HG03060 (cell line): ENCODE results near the gene RBM6.
"Not testable (repeated sequence)": the region's sequence is repeated elsewhere in the genome, so short reads cannot be mapped to it uniquely, and the experiment has no call there.

ENCODE experiments used
- ATAC-seq: cut with Tn5 transposase; IDR thresholded peaks from one replicate; pipeline ENCODE4 v1.9.1; 2021; ENCODE audit warnings: low read depth, moderate number of reproducible peaks; ENCODE audit not compliant: unreplicated experiment

Gene RBM6

DNA sequence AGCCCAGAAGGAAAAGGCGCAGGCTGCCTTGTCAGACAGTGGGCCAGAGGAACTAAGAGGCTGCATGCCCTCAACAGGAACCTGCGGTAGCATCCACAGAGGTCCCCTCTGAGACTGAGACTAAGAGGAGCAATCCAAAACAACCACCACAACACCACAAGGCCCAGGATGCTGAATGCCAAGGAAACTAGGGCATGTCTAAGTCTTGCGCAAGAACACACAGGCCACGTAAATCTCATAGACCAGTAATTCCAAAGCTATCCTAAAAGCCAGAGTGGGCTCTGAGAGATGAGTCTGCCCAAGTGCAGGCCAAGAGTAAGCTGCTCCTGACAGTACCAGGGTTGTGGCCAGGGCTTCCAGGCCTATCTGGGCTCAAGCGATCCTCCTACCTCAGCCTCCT is 23.3 kb upstream of the RBM6 start:
- ATAC-seq, result no peak

DNA sequence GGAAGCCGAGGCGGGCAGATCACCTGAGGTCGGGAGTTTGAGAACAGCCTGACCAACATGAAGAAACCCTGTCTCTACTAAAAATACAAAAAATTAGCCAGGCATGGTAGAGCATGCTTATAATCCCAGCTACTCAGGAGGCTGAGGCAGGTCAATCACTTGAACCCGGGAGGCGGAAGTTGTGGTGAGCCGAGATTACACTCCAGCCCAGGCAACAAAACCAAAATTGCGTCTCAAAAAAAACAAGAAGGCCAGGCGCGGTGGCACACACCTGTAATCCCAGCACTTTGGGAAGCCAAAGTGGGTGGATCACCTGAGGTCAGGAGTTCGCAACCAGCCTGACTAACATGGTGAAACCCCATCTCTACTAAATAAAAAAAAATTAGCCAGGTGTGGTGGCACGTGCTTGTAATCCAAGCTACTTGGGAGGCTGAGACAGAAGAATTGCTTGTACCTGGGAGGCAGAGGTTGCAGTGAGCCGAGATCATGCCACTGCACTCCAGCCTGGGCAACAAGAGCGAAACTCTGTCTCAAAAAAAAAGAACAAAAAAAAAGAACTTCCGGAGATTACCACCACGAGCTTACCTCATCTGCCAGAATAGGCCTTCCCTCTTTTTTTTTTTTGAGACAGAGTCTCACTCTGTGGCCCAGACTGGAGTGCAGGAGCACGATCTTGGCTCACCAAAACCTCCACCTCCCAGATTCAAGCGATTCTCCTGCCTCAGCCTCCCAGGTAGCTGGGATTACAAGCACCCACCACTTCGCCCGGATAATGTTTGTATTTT is 22.0 kb upstream of the RBM6 start:
- ATAC-seq, result not testable (repeated sequence)

DNA sequence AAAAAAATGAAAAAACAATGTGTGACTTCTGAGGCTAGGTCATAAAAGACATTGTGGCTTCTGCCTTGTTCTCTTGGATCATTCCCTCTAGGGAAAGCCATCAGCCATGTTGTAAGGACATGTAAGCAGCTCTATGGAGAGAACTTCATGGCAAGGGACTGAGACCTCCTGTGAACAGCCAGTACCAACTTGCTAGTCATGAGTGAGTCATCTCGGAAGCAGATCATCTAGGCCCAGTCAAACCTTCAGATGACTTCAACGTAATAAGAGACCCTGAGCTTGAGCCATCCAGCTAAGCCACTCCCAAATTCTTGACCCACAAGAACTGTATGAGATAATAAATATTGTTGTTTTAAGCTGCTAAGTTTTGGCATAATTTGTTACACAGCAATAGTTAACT is 15.3 kb upstream of the RBM6 start:
- ATAC-seq, result no peak

DNA sequence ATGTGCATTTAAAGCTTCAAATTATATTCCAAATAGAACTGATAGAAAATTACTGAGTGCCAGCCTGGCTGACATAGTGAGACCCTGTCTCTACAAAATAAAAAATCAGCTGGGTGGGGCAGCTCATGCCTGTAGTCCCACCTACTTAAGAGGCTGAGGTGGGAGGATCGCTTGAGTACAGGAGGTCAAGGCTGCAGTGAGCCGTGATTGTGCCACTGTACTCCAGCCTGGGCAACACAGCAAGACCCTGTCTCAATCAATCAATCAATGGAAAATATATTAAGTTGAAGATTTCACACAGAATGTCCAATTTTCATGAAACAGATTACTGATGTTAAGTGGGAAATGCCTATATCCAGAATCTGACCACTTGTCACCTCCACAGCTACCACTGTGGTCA is 14.5 kb upstream of the RBM6 start:
- ATAC-seq, result no peak

DNA sequence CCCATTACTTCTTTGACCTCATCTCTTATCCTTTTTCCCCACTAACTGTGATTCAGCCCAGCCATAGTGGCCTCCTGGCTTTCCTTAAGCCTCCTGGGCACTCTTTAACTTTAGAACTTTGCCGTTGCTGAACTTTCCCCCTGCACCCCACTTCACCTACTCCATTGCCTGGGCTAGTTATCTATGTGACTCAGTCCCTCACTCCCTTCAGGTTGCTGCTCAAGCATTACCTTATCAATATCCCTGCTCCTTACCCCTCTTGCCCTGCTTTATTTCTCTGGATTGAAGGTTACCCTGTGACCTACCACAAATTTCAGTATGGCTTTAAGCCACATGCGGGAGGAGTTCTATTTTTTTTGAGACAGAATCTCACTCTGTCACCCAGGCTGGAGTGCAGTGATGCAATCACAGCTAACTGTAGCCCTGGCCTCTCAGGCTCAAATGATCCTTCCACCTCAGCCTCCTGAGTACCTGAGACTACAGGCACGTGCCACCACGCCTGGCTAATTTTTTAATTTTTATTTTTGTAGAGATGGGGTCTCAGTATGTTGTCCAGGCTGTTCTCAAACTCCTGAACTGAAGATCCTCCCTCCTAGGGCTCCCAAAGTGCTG is 13.7 kb upstream of the RBM6 start:
- ATAC-seq, result no peak

DNA sequence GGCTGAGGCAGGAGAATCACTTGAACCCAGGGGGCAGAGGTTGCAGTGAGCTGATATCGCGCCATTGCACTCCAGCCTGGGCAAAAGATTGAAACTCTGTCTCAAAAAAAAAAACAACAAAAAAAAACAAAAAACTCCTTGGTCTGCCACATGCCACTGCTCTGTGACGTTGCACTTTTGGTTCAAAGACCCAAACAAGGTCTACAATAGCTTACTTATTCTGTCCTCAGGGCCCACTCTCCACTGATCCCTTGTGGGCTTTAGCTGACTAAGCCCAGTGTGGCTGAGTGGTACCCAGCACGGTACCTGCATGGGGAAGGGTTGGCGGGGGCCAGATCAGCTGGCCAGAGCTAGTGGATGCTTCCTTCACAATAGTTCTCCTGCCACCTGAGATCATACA is 12.2 kb upstream of the RBM6 start:
- no peak for ATAC-seq

DNA sequence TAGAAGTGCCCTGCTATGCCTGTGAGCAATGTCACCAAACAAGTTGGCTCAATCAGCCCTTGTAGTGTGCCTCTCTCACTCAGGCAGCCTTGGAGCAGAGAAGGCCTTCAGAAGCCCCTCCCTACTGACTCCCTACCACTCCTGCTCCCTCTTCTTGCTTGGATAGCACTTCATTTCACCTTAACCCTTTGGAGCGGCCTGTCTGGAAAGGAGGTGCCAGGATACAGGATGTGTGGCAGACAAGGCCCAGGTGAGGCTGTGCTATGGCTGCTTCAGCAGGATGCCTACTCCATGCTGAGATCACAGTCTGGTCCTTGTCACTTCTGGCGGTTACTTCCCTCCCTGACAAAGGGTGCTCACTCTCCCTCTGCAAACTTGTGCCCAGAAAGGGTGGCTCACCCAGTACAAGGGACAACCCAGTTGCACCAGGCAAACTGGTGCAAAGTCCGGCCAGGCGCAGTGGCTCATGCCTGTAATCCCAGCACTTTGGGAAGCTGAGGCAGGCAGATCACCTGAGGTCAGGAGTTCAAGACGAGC is 11.4 kb upstream of the RBM6 start:
- ATAC-seq, result no peak

DNA sequence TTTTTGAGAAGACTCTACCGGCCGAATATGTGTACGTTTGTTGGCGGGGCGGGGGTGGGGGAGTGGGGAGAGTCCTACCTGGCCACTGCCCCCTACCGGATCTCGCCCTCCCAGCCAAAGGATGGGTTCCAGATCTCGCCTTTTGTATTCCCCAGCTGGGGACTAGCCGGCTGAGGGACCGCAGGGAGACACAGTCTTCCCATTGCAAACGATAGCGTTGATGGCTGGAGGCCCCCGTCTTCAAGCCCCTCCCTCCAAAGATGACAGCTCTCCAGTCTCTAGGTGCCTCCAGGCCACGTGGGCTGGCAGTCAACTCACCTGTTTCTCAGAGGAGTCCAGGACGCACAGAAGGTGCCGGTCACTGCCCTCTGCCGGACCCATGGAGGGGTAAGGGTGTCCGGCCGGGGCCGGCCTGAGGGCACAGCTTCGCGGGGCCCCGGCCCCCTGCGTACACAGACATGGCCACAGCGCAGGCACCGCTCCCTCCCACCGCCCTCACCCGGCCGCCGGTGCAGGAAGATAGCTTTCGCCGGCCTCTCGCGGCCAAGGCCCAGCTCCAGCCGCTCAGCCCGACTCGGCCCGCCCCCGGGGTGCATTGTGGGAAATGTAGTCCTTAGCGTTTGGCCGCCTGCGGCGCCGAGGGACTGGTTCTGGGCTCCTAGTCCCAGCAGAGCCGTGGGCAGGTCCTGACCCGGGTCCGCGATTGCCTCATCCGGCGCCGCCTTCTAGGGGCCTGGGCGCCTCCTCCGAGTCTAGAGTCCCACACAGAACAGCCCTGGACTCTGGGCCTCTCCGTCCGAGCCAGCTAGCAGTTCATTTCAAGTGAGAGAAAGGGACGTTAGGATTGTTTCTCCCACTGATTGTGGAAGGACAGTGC is 10.4 kb upstream of the RBM6 start, which contains the start of gene MON1A:
Gene MON1A, minus strand, starts transcription at position 521 of the 877 bp plus-strand sequence. CDS start 16,465 bp downstream, outside the sequence.
- ATAC-seq, result peak; percentile 68

DNA sequence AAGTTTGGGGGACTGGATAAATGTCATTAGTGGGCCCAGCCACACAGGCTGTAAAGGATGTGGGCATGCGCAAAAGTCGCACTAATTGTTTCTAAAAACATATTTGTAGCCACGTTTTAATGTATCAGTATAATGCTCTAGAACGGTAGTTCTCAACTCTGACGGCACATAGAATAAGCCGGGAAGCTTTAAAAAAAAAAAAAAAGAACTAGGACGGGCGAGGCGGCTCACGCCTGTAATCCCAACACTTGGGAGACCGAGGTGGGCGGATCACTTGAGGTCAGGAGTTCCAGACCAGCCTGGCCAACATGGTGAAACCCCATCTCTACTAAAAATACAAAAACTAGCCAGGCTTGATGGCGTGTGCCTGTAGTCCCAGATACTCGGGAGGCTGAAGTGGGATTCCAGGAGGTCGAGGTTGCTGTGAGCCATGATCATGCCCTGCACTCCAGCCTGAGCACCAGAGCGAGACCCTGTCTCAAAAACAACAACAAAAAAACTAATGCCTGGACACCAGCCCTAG is 9.7 kb upstream of the RBM6 start:
- no peak for ATAC-seq

DNA sequence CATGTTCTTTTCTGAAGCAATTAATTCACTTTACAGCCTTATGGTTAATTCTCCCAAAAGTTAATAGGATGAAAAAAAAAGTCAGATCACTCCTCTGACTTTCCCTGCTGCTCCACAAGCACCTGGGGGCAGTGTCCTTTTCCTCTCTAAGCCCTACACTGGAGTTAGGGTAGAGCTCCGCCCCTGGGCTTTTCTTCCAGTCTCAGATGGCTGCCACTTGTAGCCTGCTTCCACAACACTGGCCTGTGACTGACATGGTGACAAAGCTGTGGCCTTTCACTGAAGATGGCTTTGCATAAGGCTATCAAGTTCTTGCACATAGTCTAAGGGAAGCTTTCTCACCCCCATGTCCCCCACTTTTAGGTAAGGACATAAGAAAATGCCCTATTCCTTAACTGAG is 9.0 kb upstream of the RBM6 start:
- no peak for ATAC-seq

DNA sequence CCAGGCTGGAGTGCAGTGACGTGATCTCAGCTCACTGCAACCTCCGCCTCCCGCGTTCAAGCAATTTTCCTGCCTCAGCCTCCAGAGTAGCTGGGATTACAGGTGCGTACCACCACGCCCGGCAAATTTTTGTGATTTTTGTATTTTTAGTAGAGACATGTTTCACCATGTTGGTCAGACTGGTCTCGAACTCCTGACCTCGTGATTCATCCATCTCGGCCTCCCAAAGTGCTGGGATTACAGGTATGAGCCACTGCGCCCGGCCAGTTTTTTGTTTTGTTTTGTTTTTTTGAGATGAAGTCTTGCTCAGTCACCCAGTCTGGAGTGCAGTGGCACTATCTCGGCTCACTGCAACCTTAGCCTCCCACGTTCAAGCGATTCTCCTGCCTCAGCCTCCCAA is 7.7 kb upstream of the RBM6 start:
- ATAC-seq, result not testable (repeated sequence)

DNA sequence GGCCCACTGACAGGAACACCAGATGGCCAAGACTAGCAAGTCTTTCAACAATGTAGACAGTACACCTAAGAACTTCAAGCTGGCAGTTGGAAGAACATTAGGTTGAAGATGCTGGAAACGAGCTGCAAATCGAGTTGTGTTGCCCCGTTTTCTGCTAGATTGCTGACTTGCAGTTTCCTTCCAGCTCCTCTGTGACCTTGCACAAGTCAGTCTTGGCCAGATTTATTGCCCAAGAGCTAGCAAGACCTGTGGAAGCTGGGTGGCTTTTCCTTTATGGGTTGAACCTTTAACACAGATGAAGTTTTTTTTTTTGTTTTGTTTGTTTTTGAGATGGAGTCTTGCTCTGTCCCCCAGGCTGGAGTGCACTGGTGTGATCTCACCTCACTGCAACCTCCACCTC is 2.9 kb upstream of the RBM6 start:
- ATAC-seq, result no peak

DNA sequence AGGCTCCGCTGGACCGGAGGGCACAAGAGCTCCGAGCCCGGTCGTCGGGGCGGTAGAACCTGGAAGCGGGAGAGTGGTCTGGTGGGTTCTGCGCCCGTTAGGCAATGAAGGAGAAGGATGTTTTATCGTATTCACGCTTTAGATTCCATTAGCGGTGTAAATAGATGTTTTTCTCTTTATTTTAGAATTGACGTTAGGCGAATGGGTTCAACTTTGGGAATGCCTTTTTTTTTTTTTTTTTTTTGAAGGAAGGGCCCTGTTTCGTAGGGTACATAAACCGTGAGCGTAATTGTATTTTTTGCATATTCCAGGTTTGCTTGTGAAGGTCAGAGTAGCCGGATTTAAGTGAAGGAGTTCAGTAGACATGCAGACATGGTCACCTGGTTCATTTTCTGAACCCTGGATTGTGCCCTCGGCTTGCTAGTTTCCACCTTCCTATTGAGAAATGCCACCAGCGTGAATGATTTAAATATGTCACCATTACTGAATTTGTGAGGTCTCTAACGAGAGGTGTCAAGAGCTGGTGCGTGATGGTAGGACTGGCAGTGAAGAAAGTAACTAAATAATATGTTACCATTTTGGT is 808 bp downstream of the RBM6 start:
- ATAC-seq, result no peak

DNA sequence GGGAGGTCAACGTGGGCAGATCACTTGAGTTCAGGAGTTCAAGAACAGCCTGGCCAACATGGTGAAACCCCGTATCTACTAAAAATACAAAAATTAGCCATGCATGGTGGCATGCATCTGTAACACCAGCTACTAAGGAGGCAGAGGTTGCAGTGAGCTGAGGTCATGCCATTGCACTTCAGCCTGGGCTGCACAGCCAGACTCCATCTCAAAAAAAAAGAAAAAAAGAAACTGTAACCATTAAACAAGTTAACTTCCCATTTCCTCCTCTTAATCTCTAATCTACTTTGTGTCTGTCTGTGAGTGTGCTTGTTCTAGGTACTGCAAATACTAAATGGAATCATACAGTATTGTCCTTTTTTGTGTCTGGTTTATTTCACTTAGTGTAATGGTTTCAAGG is 2.7 kb downstream of the RBM6 start:
- ATAC-seq, result no peak

DNA sequence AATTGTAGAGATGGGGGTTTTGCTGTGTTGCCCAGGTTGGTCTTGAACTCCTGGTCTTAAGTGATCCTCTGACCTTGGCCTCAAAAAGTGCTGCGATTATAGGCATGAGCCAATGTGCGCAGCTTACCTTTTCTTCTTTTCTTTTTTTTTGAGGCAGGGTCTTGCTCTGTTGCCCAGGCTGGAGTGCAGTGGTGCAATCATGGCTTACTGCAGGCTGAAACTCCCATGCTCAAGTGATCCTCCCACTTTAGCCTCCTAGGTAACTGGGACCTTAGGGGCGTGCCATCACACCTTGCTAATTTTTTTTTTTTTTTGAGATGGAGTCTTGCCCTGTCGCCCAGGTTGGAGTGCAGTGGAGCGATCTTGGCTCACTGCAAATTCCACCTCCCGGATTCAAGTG is 13.0 kb downstream of the RBM6 start:
- no peak for ATAC-seq

DNA sequence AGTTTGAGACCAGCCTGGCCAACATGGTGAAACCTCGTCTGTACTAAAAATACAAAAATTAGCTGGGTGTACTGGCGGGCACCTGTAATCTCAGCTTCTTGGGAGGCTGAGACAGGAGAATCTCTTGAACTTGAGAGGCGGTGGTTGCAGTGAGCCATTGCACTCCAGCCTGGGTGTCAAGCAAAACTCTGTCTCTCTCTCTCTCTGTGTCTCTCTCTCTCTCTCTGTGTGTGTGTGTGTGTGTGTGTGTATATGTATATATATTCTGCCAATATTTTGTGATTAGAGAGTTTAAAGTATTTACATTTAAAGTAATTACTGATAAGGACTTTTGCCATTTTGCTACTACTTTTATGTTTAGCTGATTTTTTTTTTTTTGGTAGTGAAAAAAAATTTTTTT is 15.7 kb downstream of the RBM6 start:
- no peak for ATAC-seq

DNA sequence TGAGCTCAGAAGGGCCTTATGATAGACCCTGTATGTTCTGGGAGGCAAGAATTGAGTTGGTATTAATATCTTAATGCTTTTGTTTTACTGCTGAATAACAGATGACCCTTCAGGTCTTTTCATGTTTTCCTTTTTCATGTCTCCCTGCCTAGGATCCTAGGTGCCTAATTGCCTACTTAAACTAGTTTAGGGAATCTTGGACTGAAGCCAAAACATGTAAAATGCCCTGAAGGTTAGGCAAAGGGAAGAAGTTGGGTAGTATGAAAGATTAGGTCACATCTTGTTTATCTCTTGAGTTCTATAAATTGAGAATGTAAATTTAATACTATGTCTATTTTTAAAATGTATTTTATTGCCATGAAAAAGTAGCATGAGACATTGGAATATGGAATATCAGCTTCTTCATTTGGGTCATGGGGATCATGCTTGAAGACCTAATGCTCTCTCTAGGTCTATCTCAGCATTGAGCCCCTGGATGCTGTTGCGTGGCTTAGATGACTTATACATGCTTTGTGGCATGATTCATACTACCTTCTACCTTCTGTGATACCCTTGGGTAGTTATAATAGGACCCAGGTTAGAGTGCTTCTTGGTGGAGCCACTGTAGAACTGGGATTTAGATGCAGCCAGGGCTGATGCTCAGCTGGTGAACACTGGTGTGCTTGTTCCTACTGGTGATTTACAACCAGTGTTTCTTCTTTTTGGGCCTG is 26.4 kb downstream of the RBM6 start:
- no peak for ATAC-seq

DNA sequence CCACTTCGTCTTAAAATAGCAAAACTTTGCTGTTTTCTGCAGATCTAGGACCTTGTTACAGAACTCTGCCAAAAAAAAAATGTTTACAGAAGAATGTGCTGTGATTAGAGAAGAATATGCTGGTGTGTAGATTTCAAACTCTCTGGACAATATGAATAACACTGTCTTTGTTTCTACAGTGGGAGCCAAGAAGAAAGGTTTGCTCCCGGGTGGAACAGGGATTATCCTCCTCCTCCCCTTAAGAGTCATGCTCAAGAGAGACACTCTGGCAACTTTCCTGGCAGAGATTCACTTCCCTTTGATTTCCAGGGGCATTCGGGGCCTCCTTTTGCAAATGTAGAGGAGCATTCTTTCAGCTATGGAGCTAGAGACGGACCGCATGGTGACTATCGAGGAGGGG is 27.3 kb downstream of the RBM6 start:
- no peak for ATAC-seq

DNA sequence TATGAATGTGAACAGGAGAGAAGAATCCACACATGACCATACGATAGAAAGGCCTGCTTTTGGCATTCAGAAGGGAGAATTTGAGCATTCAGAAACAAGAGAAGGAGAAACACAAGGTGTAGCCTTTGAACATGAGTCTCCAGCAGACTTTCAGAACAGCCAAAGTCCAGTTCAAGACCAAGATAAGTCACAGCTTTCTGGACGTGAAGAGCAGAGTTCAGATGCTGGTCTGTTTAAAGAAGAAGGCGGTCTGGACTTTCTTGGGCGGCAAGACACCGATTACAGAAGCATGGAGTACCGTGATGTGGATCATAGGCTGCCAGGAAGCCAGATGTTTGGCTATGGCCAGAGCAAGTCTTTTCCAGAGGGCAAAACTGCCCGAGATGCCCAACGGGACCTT is 28.4 kb downstream of the RBM6 start:
- no peak for ATAC-seq

DNA sequence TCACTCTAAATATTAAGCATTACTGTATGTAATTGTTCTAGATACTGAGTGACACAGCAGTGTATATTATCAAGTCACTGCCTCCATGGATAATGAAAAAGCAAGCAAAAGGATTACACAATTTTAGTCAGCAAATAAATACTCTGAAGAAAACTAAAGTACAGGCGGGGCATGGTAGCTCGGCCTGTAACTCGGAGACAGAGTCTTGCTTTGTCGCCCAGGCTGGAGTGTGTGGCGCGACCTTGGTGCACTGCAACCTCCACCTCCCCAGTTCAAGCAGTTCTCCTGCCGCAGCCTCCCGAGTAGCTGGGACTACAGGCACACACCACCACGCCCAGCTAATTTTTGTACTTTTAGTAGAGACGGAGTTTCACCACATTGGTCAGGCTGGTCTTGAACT is 32.7 kb downstream of the RBM6 start:
- ATAC-seq, result no peak
